SJCRH30 (cell line): ENCODE measurements around the gene CPLX1. TPM values are rescaled to one million over a fixed set of nuclear protein-coding genes. Genes with fewer than 3 reads are reported as not detected.

ENCODE experiments used
- DNase-seq, 2 experiments: peaks; one replicate each; pipeline ENCODE4 v3.0.0-alpha.2; 2015 to 2020
- H3K27ac ChIP-seq: fragments of 250-450 bp; sonication (Bioruptor Pico); 2 replicates; pipeline ENCODE4 v1.5.1; 2020; ENCODE audit warnings: mild to moderate bottlenecking, moderate library complexity
- H3K27me3 ChIP-seq: fragments of 250-450 bp; sonication (Bioruptor Pico); 2 replicates; pipeline ENCODE4 v1.5.1; 2020; ENCODE audit warnings: mild to moderate bottlenecking, moderate library complexity
- H3K36me3 ChIP-seq: fragments of 250-450 bp; sonication (Bioruptor Pico); 2 replicates; pipeline ENCODE4 v1.5.1; 2020; ENCODE audit warnings: mild to moderate bottlenecking, moderate library complexity
- H3K4me1 ChIP-seq: fragments of 250-450 bp; sonication (Bioruptor Pico); 2 replicates; pipeline ENCODE4 v1.5.1; 2020; ENCODE audit warnings: mild to moderate bottlenecking, moderate library complexity
- H3K4me3 ChIP-seq: fragments of 250-450 bp; sonication (Bioruptor Pico); 2 replicates; pipeline ENCODE4 v1.5.1; 2020; ENCODE audit warnings: mild to moderate bottlenecking, moderate library complexity
- H3K9me3 ChIP-seq: fragments of 250-450 bp; sonication (Bioruptor Pico); replicated peaks from 2 replicates; pipeline ENCODE4 v1.5.1; 2020; ENCODE audit warnings: mild to moderate bottlenecking, moderate library complexity
- total RNA-seq: library from RNA; depleted of rRNA; stranded (reverse); fragments of >200 nt; shearing (Covaris generic); gene quantifications from 2 replicates; pipeline ENCODE4 v1.2.3, GENCODE V29; 2014

CPLX1 gene
- total RNA-seq, 1 experiment from 2014 or later = 0.59 TPM

DNA sequence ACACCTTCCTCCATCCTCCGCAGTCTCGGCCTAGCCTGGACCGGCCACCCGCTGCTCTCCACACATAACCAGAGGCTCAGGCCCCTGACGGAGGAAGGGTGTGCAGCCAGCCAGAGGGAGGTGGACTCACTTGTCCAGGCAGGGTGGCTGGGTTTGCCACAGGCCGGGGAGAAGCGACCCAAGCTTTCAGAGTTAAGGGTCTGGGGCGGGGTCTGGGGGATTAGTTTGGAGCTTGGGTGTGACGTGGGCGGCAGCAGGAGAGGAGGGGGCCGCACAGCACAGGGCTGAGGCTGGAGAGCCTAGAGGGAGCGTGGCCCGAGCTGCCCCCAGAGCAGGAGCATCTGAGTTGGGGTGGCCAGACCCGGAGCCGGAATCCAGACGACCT, 22.4 kb upstream of the CPLX1 start:
- no peaks in the 10 kb centered on the region for H3K27me3 ChIP-seq
- H3K4me1 ChIP-seq = no peaks in the 10 kb centered on the region
- no peak overlapping the region for H3K4me3 ChIP-seq
- H3K27ac ChIP-seq = no peak overlapping the region
- DNase-seq = no peak
- H3K36me3 ChIP-seq = peaks cover 33% of the 10 kb centered on the region
- H3K9me3 ChIP-seq = no peaks in the 10 kb centered on the region

DNA sequence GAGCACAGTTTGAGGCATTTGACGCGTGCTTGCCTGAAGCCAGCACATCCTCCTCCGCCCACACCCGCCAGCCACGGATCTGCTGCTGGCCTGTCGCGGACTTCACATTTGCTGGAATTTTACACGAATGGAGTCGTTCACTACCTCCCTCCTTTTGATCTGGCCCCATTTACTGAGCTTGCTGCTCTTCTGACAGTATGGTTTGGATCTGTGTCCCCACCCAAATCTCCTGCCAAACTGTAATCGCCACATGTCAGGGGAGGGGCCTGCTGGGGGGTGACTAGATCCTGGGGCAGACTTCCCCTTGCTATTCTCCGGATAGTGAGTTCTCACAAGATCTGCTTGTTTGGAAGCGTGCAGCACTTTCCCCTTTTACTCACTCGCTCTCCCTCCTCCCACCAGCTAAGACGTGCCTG, 19.9 kb upstream of the CPLX1 start:
- Histone ChIP-seq H3K4me1 (no peaks in the 10 kb centered on the region), H3K27me3 (no peaks in the 10 kb centered on the region)
- no peak for DNase-seq

DNA sequence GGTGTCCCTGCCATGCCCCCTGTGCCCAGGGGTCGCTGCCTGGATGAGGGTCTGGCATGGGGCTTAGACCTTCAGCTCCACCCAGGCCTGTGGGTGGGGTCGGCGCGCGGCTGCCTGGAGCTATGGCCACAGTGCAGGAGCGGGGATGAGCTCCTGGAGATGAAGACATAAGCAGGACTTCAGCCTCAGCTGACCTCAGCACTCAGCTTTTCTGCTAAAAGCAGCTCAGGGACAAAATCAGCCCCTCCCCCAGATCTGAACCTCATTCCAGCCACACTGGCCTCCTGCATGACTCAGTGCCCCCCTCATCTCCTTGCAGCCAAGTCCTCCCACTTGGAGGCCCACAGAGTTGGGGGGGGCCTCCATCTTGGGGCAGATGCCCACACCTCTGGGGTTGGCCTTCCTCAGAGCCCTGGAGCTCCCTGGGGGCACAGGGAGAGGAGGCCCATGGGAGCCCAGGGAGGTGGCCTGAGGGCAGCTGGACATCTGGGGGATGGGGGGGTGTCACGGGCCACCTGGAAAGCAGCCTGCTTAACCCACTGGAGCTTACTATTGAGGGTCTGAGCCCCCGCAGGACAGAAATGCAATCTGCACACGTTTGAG, 19.4 kb upstream of the CPLX1 start:
- H3K36me3 ChIP-seq = peaks cover 25% of the 10 kb centered on the region
- no peaks in the 10 kb centered on the region for H3K27me3 ChIP-seq
- no peak overlapping the region for H3K4me3 ChIP-seq
- H3K27ac ChIP-seq = no peak overlapping the region
- H3K9me3 ChIP-seq = 0 out of 2 replicates have a peak, but pooled peaks cover 3% of the 10 kb centered on the region
- no peaks in the 10 kb centered on the region for H3K4me1 ChIP-seq
- DNase-seq = no peak

More for the DNA sequence above, 19.9 kb upstream of the CPLX1 start:
- no peak overlapping the region for H3K4me3 ChIP-seq
- H3K36me3 ChIP-seq = peaks cover 28% of the 10 kb centered on the region
- H3K9me3 ChIP-seq = 0 out of 2 replicates have a peak, but pooled peaks cover 3% of the 10 kb centered on the region
- H3K27ac ChIP-seq = no peak overlapping the region

DNA sequence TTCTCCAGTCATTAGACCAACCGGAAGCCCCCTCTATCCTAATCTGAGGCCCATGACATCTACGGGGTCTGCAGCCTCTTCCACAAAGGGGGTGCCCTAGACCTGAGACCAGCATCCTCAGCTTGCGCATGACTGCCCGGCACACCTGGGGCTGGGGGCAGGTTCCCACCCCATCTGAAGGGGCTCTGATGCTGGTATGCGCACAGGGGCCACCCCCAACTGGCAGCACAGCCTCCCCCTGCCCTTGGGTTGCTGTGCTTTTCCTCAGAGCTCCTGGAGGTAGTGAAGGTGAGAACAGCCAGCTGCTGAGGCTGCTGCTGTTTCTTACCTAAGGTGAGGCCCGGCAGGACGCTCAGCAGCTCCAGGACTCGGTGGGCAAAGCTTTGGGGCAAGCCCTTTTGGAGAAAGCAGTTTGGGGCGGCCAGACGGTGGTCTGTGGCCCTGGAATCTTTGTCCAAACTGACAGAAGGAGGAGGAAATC, 18.9 kb upstream of the CPLX1 start:
- H3K4me3 ChIP-seq = no peak overlapping the region
- peaks cover 20% of the 10 kb centered on the region for H3K36me3 ChIP-seq
- H3K9me3 ChIP-seq = 0 out of 2 replicates have a peak, but pooled peaks cover 3% of the 10 kb centered on the region
- DNase-seq = no peak
- H3K4me1 ChIP-seq = no peaks in the 10 kb centered on the region
- no peaks in the 10 kb centered on the region for H3K27me3 ChIP-seq
- no peak overlapping the region for H3K27ac ChIP-seq

DNA sequence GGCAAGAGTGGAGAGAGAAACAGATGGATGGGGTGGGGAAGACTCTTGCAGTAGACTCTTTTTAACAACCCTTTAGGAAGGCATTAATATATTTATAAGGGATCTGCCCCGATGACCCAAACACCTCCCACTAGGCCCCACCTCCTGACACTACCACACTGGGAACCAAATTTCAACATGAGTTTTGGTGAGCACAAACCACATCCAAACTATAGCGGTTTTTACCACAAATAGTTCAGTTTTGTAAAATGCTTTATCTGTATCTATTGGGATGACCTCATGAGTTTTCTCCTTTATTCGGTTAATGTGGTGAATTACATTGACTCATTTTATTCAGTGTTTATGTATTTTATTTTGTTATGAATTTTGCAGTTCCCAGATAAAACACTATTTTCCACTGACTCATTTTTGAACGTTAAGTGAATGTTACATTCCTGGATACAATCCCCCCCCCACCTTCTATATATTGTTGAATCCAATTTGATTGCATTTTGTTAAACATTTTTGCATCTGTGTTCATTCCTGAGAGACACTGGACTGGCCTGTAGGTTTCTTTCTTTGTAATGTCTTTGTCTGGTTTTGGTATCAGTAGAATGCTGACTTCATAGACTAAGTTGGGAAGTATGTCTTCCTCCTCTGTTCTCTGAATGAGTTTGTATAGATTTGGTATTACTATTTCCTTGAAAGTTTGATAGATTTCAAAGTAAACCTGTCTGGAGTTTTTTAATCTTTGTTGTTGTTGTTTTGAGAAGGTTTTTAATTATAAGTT, 13.9 kb upstream of the CPLX1 start:
- Histone ChIP-seq H3K4me1 (peaks cover 8% of the 10 kb centered on the region), H3K27ac (no peak overlapping the region), H3K4me3 (no peak overlapping the region), H3K27me3 (no peaks in the 10 kb centered on the region), H3K36me3 (0 out of 2 replicates have a peak, but pooled peaks cover 4% of the 10 kb centered on the region), H3K9me3 (peaks cover 10% of the 10 kb centered on the region; the same call in 1 of the 2 replicates)
- DNase-seq = no peak

DNA sequence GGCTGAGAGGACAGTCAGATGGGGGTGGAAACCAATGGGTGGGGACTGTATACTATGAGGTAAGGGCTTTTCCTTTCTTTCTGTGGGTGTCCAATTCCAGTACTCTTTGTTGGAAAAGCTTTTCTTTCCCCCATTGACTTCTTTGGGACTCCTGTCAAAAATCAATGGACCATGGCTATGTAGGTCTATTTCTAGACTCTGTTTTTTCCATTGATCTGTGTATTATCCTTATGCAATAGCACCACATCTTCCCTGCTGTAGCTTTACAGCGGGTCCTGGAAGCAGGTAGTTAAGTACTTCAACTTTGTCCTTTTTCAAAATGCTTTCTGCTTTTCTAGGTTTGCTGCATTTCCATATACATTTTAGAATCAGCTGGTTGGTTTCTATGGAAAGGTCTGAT, 11.8 kb upstream of the CPLX1 start:
- H3K9me3 ChIP-seq = peaks cover 10% of the 10 kb centered on the region; the same call in 1 of the 2 replicates

DNA sequence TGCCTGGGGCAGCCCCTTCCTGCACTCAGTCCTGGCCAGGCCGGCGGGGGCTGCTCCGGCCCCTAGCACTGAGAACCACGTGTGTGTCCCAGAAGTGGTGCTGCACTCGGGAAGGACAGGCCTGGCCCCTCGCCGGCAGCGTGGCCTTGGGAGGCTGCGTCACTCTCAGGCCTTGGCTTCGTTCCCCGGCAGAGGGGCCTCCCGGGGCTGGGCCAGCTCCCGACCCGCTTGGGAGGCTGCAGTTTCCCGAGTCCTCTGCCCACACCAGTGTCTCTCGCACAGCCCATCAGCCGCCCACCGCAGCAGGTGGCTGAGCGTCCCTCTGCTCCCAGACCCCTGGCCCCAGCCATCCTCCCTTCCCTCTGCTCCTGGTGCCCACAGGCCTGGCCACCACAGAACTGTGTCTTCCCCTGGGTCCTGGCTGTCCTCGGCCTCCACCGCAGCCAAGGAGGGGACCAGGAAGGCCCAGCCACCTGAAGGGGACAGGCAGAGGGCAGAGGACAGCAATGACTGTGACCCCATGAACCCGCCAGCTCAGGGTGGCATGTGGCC, 10.9 kb upstream of the CPLX1 start:
- peak; percentile 34 to 39 for DNase-seq
- H3K4me3 ChIP-seq = no peak overlapping the region
- H3K9me3 ChIP-seq = peaks cover 10% of the 10 kb centered on the region; the same call in 1 of the 2 replicates
- H3K27me3 ChIP-seq = no peaks in the 10 kb centered on the region
- H3K4me1 ChIP-seq = peaks cover 20% of the 10 kb centered on the region
- 0 out of 2 replicates have a peak, but pooled peaks cover 2% of the 10 kb centered on the region for H3K36me3 ChIP-seq
- no peak overlapping the region for H3K27ac ChIP-seq

More for the DNA sequence above, 11.8 kb upstream of the CPLX1 start:
- 0 out of 2 replicates have a peak, but pooled peaks cover 4% of the 10 kb centered on the region for H3K36me3 ChIP-seq
- H3K4me1 ChIP-seq = peaks cover 20% of the 10 kb centered on the region
- H3K4me3 ChIP-seq = no peak overlapping the region
- no peak for DNase-seq
- H3K27ac ChIP-seq = no peak overlapping the region
- no peaks in the 10 kb centered on the region for H3K27me3 ChIP-seq

DNA sequence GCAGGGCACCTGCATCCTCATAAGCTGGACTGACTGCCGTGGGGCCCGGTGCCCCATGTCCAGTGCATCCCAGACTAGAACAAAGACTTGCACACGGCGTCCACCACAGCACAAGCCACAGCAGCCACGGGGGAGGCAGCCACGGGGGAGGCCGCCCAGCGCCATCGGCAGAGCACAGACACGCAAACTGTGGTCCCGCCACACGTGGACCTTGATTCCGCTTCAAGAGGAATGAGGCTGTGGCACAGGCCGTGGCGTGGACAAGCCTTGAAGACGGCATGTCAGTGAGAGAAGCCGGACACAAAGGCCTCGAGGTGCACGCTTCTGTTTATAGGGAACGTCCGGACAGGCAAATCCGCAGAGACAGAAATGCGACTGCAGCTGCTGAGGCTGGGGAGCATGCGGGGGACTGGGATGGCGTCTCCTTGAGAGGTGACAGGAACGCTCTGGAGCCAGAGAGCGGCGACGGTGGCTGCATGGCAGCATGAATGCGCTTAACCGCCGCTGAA, 10.1 kb upstream of the CPLX1 start:
- DNase-seq = no peak
- H3K27me3 ChIP-seq = no peaks in the 10 kb centered on the region
- peaks cover 8% of the 10 kb centered on the region; the same call in 1 of the 2 replicates for H3K9me3 ChIP-seq
- no peak overlapping the region for H3K4me3 ChIP-seq
- peaks cover 20% of the 10 kb centered on the region for H3K4me1 ChIP-seq
- no peaks in the 10 kb centered on the region for H3K36me3 ChIP-seq
- no peak overlapping the region for H3K27ac ChIP-seq

DNA sequence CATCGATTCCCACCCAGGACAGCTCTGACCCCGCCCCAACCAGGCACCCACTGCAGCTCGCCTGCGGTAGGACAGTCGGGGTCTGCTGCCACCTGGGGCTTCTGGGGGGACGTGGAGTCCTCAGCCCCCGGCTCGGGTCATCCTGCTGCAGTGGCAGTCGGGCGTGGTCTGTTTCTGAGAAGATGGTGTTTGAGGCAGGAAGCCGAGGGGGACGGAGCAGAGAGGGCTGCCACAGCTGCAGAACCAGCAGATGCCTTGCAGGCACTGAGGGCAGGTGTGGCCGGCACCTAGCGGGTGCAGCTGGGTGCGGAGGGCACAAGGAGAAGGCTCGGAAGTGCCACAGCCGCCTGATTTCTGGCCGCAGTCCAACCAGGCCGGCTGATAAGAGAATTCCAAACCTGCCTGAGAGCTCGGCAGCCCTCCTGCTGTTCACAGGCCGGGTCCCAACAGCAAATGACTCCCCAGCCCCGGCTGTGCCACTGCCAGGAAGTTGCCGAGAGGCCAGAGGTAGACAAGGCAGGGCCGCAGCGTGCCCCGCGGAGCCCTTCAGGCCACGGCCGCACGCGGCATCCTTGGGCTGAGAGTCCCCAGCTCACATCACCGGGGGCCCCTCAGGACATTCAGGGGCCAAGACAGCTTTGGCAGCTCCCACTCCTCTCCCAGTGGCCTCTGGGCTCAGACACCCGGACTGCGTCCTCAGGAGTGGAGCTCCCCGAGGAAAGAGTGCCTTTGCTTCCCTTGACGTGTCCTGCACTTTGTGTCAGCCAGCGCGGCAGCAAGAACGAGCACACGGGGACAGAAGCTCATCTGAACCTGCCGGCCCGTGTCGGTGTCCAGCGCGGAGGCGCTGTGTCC, 9.4 kb upstream of the CPLX1 start:
- H3K27ac ChIP-seq = no peak overlapping the region
- DNase-seq = peak; percentile 42 to 58
- H3K27me3 ChIP-seq = no peaks in the 10 kb centered on the region
- H3K36me3 ChIP-seq = no peaks in the 10 kb centered on the region
- H3K4me1 ChIP-seq = peaks cover 20% of the 10 kb centered on the region
- H3K4me3 ChIP-seq = 0 out of 2 replicates have a peak overlapping the region, but pooled peaks have one; percentile 11
- peaks cover 7% of the 10 kb centered on the region; the same call in 1 of the 2 replicates for H3K9me3 ChIP-seq

DNA sequence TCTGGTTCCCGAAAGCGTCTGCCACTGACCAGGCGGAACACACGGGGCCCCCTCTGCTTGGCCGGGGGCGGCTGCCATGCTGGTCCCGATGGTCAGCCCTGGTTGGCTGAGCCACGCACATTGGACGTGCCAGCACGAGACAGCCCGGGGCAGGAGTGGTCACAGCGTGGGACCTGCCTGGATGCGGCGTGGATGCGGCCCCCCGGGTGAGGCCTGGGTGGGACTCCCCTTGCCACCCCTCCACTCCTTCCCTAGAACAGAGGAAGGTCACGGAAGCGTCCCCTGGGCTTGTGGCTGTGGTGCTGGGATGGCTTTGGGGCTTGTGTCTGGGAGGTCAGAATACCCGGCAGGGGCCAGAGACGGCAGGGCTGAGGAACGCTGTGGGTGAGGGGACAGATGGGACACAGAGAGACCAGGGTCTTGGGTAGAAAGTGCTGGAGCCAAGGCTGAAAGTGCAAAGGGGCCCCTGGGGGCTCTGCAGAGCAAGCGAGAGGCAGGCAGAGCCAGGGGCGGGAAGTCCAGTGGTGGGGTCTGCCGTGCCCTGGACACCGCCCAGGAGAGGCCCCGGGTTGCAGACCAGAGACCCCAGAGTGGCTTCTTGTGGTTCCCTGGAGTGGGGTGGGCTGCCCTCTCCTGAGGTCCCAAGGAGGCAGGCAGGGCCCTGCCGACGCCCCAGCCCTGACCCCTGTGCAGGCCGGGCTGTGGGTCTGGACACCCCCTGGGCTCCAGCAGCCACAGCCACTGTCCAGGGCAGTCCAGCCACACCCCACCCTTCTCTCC, 8.6 kb upstream of the CPLX1 start:
- H3K4me1 ChIP-seq = peaks cover 20% of the 10 kb centered on the region

DNA sequence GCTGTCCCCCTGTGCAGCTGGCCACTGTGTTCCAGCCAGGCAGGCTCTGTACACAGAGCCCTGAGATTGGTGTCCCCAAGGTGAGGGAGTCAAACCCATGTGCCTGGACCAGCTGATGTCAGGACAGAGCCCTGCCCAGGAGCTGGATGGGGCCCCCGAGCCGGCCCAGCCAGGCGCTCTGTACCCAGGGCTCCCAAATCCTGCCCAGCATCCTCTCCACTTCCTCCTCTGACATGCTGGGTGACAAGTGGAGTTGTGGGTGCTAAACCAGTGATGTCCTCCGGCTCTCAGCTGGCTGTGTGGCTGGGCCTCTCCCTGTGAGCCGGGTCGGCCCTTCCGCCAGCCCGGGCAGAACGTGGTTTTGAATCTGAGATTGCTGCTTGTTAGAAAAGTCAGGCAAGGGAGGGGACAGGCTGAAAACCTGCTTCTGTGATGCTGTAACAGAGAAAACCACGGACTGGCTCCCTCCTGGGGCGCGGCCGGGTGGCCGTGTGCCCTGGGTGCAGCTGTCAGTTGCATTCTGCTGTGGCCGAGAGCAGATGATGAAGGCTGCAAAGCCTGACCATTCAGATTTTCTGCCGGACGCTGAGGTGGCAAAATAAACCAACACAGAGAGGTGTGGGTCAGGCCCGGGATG, 7.9 kb upstream of the CPLX1 start:
- peak overlapping the region; percentile 15; the same call in 1 of the 2 replicates for H3K27ac ChIP-seq
- H3K36me3 ChIP-seq = no peaks in the 10 kb centered on the region
- no peaks in the 10 kb centered on the region for H3K27me3 ChIP-seq
- peaks cover 7% of the 10 kb centered on the region; the same call in 1 of the 2 replicates for H3K9me3 ChIP-seq
- peak overlapping the region; percentile 23 for H3K4me3 ChIP-seq
- DNase-seq = peak; percentile 63 to 68
- H3K4me1 ChIP-seq = peaks cover 20% of the 10 kb centered on the region

More for the DNA sequence above, 8.6 kb upstream of the CPLX1 start:
- peak overlapping the region; percentile 23 for H3K4me3 ChIP-seq
- no peak for DNase-seq
- no peaks in the 10 kb centered on the region for H3K27me3 ChIP-seq
- no peaks in the 10 kb centered on the region for H3K36me3 ChIP-seq
- H3K9me3 ChIP-seq = peaks cover 7% of the 10 kb centered on the region; the same call in 1 of the 2 replicates
- H3K27ac ChIP-seq = peak overlapping the region; percentile 15; the same call in 1 of the 2 replicates

DNA sequence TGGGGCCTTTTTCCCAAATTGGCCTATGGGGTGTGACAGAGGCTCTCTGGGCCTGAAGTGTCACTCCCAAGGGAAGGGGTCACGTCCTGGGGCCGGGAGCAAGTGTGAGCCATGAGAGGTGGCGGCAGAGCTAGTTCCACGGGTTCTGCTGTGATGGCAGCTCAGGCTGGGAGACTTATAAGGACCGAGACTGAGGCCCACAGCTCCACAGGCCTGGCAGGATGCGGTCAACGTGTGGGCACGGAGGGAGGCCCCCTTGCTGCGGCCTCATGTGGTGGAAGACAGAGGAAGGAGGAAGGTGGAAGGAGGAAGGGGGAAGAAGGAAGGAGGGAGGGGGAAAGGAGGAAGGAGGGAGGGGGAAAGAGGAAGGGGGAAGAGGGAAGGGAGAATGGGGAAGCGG, 7.2 kb upstream of the CPLX1 start:
- Histone ChIP-seq H3K9me3 (peaks cover 7% of the 10 kb centered on the region; the same call in 1 of the 2 replicates), H3K27me3 (no peaks in the 10 kb centered on the region), H3K4me3 (no peak overlapping the region), H3K4me1 (peaks cover 20% of the 10 kb centered on the region), H3K27ac (no peak overlapping the region), H3K36me3 (no peaks in the 10 kb centered on the region)
- DNase-seq = no peak

DNA sequence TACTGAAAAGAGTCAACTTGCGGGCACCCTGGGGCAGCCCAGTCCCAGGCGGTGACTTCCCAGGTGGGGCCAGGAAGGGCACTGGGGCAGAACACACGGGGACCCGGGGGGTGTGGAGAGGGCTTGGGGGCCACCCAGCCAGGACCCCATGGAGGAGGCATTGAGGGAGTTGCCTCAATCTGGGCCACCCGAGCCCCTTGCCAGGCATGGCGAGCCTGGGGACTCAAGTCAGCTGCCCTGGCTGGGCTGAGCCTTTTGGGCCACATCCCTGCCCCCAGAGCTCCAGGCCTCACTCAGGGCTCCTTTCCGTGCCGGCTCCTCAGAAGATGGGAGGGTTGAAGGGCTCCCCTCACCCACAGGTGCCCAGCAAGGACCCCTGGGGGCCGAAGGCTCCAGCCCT, 6.6 kb upstream of the CPLX1 start:
- Histone ChIP-seq H3K27ac (no peak overlapping the region), H3K9me3 (0 out of 2 replicates have a peak, but pooled peaks cover 3% of the 10 kb centered on the region), H3K4me3 (no peak overlapping the region), H3K4me1 (peaks cover 20% of the 10 kb centered on the region), H3K36me3 (no peaks in the 10 kb centered on the region), H3K27me3 (no peaks in the 10 kb centered on the region)
- DNase-seq = no peak
